NCI-H187 (cell line): ENCODE measurements around the gene SLC7A10.

Experiments used
- DNase-seq, 2 experiments: peaks; one replicate each; lab custom pipeline; 2025; lab: John Stamatoyannopoulos, UW

Gene SLC7A10

GRCh38 chr19:33225458-33225926 lies at the start of gene SLC7A10:
Gene SLC7A10 (minus strand): TSS chr19:33225850. CDS start chr19:33225703, 147 bp downstream.
- DNase-seq, result no peak

DNA sequence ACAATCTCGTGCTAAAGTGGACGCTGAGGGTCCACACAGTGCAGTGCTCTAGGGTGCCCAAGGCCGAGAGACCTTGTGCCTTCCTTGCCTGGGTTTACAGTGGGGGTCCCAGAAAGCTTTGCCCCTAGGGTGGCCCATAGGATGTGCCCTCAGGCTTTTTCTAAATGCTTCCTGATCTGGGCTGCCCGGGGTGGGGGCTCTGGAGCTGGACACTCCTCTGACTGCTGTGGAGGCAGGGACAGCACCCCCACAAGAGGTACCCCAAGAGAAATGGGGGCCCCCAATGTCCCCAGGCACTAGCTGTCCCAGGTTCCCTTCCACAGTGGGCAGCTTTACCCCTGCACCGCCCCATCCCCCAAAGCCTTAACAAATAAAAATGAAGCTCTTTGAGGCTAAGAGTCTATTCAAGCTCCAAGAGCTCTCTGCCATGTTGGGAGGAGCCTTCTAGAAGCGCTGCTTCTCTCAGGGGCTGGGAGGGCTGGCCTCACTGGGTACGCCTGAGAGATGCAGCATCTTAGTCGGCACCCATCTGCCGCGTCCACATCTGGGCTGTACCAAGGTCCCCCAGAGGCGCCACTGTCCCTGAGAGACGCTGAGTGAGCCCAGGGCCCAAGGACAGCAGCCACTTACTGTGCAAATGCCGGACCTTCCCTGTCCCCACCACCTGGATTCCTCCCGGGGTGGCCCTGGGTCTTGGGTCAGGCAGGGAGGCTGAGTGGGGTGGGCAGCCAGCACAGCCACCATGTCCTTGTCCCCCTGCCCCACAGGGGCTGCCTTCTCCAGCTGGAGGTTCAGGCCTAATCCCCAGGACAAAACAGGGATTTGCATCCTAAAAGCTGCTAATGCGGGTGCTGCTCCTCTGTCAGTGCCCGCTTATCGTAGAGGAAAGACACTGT lies 49.3 kb upstream of the SLC7A10 start:
- no peak for DNase-seq

- DNase-seq, result peak in 1 of 2 experiments; percentile 52
Observed at GRCh38 chr19:33273881-33274662, 48.4 kb upstream of the SLC7A10 start.

DNA sequence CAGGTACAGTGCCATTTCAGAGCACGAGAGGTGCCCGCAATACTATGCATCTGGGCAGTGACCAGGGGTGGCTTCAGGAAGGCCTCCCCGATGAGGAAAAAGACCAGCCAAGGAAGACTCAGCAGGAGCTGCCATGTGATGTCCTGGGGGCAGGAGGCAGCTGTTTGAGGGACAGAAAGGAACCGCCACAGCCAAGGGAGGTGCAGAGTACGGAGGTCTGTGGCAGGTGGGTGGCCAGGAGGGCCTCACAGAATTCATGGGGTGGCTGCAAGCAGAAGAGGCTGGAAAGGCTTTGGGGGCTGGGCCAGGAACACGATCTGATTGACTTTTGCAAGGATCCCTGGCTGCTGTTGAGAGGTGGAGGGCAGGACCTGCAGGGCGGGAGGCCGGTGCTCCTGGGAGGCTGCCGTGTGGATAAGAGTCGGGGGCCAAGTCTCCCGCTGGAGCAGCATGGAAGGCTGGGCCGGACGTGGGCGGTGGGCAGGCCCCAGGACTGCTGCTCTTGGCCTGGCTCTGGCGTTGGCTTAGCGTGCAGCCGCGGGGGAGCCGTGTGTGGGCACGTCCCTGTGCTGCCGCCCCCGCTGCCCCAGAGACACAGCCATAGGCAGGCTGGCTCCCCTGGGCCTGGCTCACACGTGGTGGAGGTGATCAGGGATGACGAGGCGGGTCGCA lies 47.6 kb upstream of the SLC7A10 start:
- no peak for DNase-seq

- no peak for DNase-seq
Observed at GRCh38 chr19:33271246-33272021, 45.8 kb upstream of the SLC7A10 start.

DNA sequence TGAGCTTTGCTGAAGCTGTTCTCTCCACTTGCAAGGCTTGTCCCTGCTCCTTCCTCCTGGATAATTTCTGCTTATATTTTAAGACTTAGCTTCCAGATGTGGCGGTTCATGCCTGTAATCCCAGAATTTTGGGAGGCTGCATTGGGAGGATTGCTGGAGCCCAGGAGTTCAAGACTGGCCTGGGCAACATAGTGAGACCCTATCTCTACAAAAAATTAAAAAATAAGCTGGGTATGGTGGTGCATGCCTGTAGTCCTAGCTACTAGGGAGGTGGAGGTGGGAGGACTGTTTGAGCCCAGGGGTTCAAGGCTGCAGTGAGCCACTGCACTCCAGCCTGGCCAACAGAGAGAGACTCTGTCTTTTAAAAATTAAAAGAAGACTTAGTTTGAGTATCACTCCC lies 45.1 kb upstream of the SLC7A10 start:
- DNase-seq, result no peak

DNA sequence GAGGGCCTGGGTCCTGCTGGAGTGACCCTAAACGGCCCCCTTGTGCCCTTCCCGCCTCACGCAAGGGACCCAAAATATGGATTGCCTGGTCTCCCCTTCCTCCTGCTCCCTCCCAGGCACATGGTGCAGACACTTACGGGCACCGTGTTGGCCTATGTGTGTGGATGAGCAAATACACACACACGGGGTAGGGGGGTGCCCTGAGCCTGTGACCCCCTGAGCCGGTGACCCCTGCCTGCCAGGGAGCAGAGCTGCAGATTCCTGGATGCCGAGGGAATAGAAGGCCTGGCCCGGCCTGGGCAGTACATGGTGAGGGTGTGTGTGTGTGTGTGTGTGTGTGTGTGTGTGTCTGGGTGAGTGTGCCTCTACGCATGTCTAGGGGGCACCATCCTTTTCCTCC lies 43.4 kb upstream of the SLC7A10 start:
- no peak for DNase-seq

GRCh38 chr19:33268162-33268991 lies 42.7 kb upstream of the SLC7A10 start:
- DNase-seq, result no peak

- no peak for DNase-seq
Observed at GRCh38 chr19:33267706-33268105, 42.1 kb upstream of the SLC7A10 start.

DNA sequence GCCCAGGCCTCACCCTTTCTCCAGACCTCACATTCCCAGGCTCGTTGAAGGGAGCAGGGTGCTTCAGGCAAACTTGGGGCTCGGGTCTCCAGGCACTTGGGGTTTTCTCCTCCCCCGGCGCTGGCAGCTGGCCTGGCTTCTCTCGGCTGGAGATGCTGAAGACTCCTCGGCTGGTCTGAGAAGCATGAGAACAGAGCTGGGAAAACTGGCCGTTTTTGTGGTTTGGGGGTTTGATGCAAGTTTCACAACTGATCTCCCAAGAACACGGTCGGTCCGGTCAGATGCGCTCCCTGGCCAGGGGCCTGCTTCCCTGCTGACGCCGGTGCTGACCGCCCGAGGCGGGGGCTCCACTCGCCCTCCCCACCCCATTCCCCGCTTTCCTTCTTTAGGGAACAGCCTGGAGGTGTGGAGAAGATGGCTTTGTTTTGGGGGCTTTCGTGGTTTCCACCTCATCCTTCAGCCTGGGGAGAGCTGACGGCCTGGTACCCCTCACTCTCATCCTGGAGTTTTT lies 41.4 kb upstream of the SLC7A10 start:
- DNase-seq, result no peak

GRCh38 chr19:33264881-33265445 lies 39.3 kb upstream of the SLC7A10 start:
- DNase-seq, result no peak

DNA sequence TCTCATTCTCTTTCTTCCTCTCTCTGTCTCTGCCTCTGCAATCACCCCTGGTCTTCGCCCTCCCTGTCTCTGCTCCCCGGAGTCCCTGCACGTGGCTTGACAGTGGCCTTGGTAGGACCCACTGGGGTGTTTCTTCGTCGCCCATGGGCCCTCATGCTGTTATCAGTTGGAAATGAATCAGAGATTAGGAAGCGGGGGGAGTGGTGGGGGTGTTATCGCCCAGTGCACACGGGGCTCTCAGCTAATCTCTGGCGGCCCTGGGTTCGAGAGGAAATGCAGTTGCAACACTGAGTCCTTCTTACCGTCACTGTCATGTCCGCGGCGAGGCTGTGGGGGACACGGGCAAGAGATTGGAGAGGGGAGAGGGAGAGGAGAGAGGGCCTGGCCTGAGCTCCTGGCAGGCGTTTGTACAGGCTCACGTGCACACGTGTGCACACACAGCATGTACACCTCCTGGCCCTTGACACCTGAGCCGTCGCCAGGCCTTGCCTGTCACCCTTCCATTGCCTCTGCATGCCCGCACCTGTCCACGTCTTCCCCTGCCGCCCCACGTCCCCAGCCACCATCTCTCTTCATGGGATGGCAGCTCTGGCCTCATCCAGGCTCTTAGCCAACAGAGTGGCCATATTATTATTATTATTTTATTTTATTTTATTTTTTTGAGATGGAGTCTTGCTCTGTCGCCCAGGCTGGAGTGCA lies 37.8 kb upstream of the SLC7A10 start:
- DNase-seq, result no peak

GRCh38 chr19:33261511-33262189 lies 36.0 kb upstream of the SLC7A10 start:
- no peak for DNase-seq

- DNase-seq, result no peak
Observed at GRCh38 chr19:33260628-33261418, 35.2 kb upstream of the SLC7A10 start.

DNA sequence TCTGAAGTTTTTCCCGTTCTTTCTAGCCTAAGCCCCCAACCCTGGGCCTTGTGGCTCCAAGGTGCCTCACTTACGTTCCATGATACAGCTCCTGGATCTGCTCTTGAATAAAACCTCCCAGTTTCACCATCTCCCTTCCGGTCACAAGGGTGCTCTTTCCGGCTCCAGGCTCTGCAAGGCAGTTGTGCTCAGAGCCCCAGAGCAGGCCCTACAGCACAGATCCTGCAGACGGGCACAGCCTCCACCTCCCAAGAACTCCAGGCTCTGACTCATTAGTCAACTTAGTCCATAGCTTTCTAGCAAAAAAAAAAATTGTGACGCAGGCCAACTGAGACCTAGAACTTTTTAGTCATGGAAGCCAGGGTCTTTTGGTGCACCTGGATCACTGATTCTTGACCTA lies 33.9 kb upstream of the SLC7A10 start:
- no peak for DNase-seq

DNA sequence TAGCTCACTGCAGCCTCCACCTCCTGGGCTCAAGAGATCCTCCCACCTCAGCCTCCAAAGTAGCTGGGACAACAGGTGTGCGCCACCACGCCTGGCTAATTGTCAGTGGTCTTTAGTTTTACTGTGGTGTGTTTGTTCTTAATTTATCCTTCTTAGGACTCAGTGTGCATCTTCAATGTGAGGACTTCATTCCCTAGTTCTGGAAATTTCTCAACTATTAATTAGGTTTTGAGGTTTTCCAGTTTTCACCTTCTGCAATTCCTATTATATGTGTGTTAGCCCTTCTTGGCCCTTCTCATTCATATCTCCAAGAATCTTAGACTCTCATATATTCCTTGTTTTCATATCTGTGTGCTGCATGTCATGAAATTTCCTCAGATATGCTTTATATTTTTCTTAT lies 32.2 kb upstream of the SLC7A10 start:
- no peak for DNase-seq

DNA sequence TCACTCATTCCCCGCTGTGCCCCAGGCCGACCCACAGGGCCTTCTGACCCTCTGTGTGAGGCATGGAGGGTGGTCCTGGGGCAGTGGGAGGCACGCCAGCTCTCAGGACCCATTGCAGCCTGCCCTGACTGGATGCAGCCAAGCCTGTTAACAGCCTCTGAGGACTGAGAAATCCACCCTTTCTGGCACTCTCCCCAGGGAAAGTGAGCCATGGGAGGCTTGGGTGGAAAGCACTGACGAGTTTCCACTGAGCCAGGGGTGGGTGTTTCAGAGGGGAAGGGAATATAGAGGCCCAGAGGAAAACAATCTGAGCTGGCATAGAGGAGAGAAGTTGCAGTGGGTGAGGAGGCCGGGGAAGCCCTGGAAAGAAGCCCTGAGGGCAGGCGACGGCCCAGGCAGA lies 30.6 kb upstream of the SLC7A10 start:
- DNase-seq, result no peak

GRCh38 chr19:33255781-33256180 lies 30.1 kb upstream of the SLC7A10 start:
- DNase-seq, result no peak
